EH (cell line): ENCODE measurements around the gene ADCY10.

Experiments used
- DNase-seq: peaks from one replicate; pipeline ENCODE4 v3.0.0-alpha.2; 2015; ENCODE audit warnings: low read depth

The ADCY10 gene

DNA sequence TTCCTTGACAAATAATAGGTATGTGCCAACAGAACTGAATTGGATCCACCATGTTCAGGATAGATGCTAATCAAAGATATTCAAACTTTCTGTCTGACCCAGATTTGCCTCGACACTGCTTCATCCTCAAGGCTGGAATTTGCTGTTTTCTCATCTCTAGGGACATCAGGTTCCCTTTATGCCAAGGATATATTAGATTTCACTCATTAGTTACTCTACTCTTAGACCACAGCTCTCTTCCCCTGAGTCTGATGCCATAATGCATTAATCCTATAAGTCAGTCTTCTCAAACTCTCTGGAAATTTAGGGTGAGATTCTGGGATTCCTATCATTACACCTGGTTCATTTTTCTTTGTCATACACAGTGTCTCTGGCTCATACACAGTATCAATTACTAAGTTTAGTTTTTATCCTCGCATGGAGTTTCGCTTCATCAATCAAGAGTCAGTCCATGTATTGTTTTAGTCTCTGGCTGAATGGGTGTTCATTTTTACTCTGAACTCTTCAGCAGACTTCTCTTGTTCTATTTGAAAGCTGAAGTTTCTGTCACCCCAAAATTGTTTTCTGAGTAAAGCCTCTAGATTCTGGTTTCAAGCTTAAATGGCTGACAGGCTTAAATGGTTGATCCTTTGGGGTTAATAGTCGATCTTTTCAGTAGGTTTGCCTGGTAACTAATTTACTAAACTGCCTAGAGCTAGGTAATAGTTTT, 13.3 kb upstream of the ADCY10 start:
- no peak for DNase-seq

DNA sequence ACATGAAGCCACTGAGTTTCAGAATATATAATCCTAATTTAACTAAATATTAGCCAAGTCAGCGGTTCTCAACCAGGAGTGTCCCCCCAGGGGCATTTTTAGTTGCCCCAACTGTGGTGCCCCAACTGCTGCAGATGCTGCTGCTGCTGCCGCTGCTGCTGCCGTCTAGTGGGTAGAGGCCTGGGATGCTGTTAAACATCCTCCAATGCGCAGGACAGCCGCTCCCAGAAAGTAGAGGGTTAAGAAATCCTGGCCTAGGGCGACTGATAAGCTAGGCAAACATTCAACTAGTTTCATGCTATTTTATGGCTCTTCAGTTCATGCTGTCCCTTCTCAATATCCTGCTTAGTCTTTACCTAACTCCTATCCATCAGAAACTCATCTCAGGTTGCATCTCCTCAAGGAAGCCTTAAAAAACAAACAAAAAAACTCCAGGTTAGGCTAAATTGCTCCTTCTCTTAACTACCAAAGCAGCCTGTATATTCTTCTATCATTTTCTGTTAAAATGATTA, 12.6 kb upstream of the ADCY10 start:
- no peak for DNase-seq

- DNase-seq = no peak
Observed at GRCh38 chr1:167924543-167925231, 10.8 kb upstream of the ADCY10 start.

- DNase-seq = no peak
Observed at GRCh38 chr1:167924102-167924501, 10.2 kb upstream of the ADCY10 start.

GRCh38 chr1:167923324-167924056, 9.6 kb upstream of the ADCY10 start:
- DNase-seq = no peak

DNA sequence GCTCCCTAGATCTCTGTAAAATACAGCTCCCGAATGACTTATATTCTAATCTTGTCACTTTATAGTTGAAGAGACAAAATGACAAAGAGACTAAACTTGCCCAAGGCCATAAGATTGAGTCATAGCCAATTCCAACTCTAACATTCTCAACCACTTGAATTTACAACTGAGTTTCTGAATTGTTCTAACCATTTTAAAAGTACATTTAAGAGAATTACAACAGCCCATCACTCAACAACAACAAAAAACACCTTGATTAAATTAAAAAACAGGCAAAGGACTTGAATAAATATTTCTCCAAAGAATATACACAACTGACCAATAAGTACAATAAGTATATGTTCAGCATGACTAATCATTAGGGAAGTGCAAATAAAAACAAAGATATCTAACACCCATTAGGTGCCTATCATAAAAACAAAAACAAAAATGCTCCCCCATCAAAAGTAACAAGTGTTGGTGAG, 8.7 kb upstream of the ADCY10 start:
- DNase-seq = peak; percentile 66

- DNase-seq = peak; percentile 54
Observed at GRCh38 chr1:167922023-167922422, 8.1 kb upstream of the ADCY10 start.

DNA sequence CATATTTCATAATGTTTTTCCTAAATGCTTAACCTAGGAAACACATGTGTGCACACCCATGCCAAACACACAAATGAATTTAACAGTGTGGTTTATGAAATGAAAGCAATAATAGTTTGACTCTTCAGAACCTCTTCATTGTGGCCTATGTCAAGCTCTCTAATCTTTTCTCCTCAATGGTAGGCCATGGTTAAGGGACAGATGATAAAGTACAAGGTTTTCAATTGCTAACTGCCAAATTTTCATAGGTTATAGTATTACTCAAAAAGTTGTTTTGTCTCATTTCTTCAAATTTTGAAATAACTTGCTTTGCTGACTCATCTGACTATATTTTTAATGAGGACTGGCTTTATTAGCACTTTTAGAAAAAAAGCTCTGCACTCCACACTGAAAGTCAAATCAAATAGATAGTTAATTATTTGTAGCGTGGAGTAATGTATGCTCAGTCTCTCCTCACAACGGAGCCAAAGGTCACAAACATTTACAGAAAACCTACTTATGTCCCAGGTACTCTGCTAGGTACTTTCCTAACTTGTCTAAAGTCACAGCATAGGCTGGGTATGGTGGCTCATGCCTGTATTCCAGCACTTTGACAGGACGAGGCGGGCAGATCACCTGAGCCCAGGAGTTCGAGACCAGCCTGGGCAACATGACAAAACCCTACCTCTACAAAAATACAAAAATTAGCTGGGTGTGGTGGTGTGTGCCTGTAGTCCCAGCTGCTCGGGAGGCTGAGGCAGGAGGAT, 3.0 kb upstream of the ADCY10 start:
- no peak for DNase-seq

GRCh38 chr1:167915569-167915968, 1.6 kb upstream of the ADCY10 start:
- DNase-seq = no peak

DNA sequence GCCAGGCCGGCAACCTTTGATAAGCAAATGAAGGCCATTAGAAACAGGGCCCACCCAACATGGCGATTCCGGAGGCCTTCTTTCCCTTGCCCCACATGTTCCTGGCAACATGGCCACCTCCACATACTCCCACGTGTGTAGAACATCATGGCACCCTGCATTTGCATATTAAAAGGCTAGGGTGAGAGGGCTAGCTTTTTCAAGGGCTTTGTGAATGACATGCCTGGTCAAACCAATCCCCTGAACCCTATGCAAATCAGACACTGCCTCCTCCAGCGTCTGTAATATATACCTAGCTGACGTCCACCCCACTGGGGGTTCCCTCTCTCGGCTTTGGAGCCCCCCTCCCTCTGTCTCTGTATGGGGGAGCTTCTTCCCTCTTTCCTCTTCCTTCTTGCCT, 1.6 kb downstream of the ADCY10 start:
- DNase-seq = no peak

- DNase-seq = no peak
Observed at GRCh38 chr1:167911413-167911812, 2.5 kb downstream of the ADCY10 start.

GRCh38 chr1:167910530-167910929, 3.4 kb downstream of the ADCY10 start:
- DNase-seq = no peak

DNA sequence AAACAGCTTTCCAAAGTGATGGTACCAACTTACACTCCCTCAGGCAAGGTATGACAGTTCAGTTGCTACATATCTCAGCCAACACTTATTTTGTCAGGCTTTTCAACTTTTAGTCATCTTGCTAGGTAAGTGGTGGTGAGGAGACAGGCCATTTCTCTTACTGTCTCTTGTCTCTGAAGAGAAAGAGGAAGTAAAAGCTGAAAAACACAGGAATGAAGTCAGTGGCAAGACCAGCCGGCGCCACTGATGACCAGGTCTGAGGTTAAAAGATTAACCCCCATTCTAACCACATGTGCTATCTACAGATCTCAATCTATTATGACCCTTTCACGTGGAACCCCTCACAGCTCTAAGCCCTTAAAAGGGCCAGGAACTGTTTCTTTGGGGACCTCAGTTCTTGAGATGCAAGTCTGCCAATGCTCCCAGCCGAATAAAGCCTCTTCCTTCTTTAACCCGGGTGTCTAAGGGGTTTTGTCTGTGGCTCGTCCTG, 4.2 kb downstream of the ADCY10 start:
- DNase-seq = no peak

DNA sequence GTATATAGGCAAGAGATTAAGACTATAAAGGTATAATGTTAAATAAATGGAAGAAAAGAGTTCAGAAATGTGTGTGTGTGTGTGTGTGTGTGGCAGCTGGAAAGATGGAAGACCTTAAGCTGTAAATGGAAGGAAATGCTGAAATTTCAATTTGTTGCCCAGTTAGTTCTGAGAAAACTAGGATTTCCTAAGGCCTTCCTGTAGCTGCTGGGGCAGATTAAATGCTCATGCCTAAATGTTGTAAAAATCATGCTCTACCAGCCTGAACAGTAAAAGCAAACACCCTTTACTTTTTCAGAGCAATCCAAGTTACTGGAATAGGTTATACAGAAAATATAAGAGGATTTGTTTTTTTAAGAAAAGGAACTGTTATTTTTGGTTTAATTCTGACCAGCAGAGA, 8.3 kb downstream of the ADCY10 start:
- no peak for DNase-seq

DNA sequence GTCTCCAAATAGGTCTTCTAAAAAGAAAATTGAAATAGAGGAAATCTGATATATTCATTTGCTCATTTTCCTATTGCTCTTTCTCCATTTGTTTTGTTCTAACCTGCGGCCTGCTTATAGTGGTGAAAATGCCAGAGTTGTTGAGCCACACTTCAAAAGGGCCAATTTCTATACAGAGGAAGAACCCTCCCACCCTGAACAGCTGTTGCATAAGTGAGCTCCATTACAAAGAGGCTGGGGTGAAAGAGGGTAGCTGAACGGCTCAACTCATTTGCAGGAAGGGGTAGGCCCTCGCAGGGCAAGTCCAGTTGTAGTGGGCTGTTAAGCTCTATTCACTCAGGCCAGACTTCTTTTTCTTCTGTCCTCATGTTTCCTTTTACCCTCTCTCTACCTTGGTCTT, 8.8 kb downstream of the ADCY10 start:
- DNase-seq = no peak

DNA sequence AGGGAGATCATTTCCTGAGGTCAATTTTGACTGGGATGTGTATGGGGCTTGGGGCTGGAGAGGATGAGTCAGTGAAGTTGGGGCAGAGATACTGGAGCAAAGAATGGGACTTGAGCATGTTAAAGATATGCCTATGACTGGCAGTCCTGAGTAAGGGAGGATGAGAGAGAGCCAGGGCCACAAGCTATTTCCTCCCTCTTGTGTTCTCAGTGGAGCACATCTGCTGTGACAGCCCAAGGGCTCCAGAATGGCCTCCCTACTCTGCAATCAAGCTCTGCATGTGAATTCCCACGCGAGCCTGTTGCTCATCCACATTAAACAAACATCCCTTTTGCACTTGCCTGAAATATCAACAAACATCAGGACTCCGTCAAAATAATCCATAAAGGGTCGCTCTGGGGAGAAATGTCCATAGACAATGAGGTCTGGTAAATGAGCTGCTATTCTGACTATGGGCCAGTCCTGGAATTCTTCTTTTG, 9.2 kb downstream of the ADCY10 start:
- peak; percentile 96 for DNase-seq

GRCh38 chr1:167900907-167901306, 13.0 kb downstream of the ADCY10 start:
- DNase-seq = no peak

- peak; percentile 14 for DNase-seq
Observed at GRCh38 chr1:167899253-167899681, 14.7 kb downstream of the ADCY10 start.

GRCh38 chr1:167898578-167899222, 15.2 kb downstream of the ADCY10 start:
- DNase-seq = no peak

DNA sequence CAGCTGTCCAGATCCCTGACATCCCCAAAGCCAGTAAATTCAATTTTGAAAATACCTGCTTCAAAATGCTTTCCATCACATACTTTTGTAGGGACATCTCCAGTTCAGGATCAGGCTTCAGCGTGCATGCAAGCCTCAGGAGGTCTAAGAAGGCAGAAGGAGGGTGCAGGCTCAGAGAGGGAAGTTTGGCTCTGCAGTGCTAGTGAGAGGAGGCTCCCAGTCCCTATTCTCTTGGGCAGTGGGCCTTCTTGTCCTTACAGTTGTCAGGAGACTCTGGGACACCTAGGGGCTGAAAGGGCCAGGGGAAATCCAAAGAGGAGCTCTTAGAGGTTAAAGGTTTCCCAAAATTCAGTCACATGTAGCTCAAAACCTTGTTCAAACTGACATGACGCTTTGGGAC, 20.1 kb downstream of the ADCY10 start:
- DNase-seq = no peak

- DNase-seq = no peak
Observed at GRCh38 chr1:167890400-167890799, 23.5 kb downstream of the ADCY10 start.
